GM21515 (cell line): ENCODE results near the gene LRCOL1.
"Not testable (repeated sequence)": the region's sequence is repeated elsewhere in the genome, so short reads cannot be mapped to it uniquely, and the experiment has no call there.

Experiments used
- ATAC-seq: cut with Tn5 transposase; IDR thresholded peaks from one replicate; pipeline ENCODE4 v1.9.1; 2021; ENCODE audit not compliant: unreplicated experiment

Gene LRCOL1

DNA sequence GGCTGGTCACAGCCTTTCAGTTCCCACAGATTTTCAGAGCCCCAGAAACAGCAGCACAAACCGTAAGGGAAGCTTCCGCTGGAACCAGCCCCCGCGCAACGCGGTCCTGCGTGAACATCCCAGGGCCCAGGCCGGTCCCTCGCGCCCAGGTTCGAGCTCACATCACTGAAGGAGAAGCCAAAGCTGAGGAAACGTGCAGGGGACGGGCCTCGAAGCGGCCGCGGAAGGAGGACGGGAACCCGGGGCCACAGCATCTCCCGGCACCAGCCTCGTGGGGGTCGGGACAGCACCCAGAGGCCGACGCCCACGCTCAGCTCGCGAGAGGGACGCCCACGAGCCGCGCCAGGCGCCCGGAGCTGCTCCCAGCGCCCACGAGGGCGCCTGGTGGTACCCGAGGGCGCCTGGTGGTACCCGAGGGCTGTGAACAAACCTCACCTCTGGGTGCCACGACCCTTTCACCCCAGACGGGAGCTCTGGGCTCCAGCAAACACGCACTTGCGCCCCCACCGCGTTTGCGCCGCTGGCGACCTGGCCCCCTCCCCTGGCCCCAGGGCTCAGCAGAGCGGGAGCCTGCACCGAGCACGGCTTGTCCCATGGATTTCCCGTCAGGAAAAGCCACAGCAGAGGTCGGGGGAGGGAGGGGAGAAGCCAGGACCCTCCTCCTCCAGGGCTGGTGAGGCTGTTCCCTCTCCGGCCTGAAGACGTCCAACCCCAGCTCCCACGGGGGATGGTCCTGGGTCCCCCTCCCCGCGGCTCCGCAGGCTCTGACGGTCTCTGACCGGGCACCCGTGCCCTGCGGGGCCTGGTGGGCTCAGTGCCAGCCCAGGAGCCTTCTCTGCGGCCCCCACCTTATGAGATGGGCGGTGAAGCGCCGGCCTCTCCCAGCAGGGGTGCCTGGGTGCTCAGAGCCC is 6.9 kb downstream of the LRCOL1 start:
- no peak for ATAC-seq

DNA sequence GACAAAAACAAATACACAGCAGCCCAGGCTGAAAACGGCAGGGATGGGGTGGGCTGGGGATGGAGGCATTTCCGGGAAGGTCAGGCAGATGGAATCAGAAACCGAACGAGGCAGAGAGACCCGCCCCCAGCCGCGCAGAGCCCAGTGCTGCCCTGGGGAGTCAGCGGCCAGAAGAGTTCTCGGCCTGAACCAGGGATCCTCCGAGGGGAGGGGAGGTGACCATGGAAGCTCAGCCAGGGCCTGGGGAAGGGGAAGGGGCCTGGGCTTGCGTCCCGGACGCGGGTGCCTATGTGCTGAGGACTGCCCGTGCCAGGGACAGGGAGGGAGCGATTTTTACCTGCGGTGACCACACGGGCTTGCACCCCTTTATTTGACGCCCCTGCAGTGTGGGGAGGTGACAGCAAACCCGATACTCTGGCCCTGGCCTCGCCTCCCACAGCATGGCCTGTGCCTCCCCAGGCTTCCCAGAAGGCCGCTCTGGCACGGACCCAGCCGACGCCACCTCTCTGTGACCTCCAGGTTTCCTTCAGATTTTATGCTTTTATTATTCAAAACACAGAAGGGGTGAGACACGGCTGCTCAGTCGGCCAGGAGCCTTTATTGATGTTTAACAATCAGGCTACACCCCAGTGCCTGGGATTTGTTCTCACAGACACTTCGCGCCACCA is 7.7 kb downstream of the LRCOL1 start:
- ATAC-seq, result no peak

DNA sequence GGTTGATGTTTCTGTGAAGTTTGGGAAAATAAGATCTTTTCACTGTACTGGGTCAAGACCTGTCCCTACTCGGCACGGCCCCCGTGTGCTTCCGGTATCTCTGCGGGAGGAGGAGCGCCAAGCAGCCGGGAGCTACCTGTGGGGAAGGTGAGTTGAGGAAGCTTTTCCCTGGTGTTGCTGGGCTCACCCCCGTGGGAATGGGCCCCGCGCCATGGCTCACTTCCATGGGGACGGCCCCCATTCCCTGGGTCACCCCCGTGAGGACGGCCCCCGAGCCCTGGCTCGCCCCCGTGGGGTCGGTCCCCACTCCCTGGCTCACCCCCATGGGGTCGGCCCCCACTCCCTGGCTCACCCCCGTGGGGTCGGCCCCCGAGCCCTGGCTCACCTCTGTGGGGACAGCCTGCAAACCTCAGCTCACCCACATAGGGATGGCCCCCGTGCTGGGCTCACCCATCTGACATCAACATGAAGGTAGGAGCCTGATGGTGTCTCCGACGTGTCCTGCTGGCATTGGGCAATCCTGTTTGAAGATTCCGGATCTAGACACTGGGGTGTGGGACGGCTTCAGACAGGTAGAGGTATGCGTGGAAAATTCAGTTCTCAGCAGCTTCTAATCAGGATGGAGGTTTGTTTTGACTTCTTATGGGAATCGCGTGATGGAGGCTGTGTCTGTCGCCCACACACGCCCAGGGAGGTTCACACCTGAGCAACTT is 9.1 kb downstream of the LRCOL1 start:
- ATAC-seq, result no peak

DNA sequence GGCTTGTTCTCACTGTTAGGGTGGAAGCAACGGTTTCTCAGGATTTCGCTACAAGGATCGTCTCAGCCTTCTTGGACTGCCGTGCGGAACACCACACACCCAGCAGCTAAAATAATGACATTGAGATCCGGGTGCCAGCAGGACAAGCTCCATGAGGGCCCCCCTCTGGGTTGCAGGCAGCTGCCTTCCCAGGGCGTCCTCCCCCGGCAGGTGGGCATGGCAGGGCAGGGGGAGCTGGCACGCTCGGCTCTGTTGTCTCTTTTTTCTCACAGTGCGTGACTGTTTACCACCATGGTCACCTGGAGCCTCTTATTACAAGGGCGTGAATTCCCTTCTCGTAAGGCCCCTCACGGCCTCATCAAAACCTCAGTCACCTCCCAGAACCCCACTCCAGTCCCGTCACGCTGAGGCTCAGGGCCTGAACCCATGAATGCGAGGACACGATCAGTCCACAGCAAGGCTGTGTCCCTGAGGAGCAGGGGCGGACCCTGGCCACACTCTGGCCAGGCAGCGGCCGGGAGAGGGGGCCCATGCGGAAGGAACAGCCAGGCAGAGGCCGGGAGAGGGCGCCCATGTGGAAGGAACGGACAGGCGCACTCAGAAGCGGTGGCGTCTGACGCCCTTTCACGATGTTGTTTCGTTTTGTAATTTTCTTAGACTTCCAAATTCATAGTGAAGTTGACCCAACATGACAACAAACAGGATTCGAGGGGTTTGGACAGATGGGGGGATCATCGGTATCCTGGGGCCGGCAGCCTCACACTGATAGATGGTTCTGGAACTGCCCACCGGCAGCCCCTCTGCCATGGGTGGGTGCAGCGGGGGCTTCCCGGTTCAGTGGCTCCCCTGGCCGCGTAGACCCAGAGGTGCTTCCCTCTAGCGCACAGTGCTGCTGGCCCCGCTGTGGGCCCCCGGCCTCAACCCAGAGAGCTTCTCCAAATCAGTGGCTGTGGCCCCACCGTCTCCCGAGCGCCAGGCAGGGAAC is 10.0 kb downstream of the LRCOL1 start:
- no peak for ATAC-seq

DNA sequence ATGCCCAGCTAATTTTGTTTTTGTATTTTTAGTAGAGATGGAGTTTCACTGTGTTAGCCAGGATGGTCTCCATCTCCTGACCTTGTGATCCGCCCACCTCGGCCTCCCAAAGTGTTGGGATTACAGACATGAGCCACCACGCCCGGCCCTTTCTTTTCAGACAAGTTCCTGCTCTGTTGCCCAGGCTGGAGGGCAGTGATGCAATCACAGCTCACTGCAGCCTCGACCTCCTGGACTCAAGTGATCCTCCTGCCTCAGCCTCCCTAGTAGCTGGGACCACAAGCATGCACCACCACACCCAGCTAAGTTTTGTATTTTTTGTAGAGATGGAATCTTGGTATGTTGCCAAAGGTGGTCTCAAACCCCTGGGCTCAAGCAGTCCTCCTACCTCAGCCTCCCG is 10.9 kb downstream of the LRCOL1 start:
- not testable (repeated sequence) for ATAC-seq

DNA sequence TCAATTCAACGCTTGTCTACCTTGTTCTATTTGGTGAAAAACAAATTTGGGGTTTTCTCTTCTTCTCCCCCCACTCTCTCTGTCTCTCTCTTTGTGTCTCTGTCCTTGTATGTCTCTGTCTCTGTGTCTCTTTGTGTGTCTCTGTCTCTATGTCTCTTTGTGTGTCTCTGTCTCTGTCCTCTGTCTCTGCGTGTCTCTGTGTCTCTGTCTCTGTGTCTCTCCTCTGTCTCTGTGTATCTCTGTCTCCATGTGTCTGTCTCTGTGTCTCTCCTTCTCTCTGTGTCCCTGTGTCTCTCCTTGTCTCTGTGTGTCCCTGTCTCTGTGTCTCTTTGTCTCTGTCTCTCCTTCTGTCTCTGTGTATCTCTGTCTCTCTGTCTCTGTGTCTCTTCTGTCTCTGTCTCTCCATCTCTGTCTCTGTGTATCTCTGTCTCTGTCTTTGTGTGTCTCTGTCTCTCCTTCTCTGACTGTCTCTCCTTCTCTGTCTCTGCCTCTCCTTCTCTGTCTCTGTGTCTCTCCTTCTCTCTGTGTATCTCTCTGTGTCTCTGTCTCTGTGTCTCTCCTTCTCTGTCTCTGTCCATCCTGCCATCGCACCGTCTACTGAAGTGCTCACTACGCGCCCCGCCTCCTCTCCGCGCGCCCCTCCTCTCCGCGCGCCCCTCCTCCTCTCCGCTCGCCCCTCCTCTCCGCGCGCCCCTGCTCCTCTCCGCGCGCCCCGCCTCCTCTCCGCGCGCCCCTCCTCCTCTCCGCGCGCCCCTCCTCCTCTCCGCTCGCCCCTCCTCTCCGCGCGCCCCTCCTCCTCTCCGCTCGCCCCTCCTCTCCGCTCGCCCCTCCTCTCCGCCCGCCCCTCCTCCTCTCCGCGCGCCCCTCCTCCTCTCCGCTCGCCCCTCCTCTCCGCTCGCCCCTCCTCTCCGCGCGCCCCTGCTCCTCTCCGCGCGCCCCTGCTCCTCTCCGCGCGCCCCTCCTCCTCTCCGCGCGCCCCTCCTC is 12.8 kb downstream of the LRCOL1 start:
- no peak for ATAC-seq

DNA sequence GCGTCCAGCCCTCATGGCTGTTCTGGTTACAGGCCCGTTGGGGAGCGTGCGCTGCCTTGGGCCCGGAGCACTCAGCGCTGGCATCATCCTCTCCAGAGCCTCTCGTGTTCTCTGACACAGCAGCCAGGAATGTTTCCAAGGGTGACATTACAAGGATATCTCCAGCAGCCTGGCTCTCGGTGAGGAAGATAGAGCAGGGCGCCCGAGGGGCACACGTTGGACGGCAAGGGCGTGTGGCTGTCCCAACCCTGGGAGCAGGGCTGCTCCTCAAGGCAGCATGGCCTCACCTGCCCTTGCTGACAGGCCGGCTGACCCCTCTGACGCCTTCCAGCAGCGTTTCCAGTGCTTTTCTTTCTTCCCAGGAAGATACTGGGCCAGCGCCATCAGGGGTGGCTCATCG is 14.4 kb downstream of the LRCOL1 start:
- ATAC-seq, result no peak

GRCh38 chr12:132595183-132595582 is 15.2 kb downstream of the LRCOL1 start:
- ATAC-seq, result no peak

- peak; percentile 81 for ATAC-seq
These were observed 16.4 kb downstream of the LRCOL1 start for GRCh38 chr12:132593938-132594358.

DNA sequence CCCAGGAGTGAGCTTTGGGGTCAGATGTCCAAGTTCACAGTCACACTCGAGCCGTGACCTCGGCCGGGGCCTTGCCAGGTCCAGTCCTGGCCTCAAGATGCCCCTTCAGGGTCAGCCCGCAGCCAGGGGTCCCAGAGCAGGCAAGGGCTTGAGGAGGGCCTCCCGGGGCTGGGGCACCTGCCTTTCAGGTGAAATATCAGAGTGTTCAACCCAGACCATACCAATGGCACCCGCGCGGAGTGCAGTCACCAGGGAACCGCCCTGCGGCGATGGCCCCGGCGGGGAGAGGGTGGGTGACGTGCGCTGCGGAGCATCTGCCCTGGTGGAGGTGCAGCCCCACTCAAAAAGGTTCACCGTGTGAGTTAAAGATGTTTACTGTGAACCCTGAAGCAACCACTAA is 16.9 kb downstream of the LRCOL1 start:
- ATAC-seq, result no peak

GRCh38 chr12:132593071-132593470 is 17.3 kb downstream of the LRCOL1 start:
- ATAC-seq, result no peak

GRCh38 chr12:132592282-132592970 is 18.0 kb downstream of the LRCOL1 start:
- no peak for ATAC-seq

DNA sequence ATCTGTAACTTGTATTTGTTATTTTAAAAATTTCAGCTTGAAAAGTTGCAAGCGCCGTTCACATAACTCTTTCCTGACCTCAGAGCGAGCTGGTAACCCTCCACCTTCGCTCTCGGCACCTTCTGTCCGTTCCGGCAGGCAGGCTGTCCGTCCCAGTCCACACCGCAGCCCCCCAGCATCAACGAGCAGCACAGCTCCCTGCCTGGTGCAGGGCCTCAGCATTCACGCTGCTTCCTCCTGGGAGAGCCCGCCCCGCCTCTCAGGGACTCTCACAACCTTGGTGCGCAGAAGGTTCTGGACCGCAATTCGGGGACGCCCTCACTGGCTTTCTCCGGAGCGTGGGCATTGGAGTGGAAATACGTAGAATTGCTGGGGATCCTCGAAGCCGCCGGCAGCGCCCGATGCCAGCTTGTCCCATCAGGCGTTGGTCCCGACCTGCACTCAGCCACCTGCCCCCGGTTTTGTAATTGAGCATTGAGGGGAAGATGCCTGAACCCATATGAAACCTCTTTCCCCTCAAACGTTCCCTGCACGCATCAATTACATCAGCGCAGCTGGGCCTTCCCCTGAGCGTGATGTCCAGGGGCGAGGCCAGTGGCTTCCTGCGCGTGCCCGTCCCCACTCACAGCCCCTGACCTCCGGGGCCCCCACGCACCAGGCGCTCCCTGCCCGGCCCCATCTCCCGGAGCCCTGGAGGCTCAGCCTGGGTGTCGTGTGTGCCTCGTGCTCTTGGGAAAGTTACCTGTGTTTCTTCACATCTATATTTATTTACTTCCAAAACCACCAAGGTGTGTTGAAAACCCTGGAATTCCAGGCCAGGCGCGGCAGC is 19.1 kb downstream of the LRCOL1 start:
- no peak for ATAC-seq

DNA sequence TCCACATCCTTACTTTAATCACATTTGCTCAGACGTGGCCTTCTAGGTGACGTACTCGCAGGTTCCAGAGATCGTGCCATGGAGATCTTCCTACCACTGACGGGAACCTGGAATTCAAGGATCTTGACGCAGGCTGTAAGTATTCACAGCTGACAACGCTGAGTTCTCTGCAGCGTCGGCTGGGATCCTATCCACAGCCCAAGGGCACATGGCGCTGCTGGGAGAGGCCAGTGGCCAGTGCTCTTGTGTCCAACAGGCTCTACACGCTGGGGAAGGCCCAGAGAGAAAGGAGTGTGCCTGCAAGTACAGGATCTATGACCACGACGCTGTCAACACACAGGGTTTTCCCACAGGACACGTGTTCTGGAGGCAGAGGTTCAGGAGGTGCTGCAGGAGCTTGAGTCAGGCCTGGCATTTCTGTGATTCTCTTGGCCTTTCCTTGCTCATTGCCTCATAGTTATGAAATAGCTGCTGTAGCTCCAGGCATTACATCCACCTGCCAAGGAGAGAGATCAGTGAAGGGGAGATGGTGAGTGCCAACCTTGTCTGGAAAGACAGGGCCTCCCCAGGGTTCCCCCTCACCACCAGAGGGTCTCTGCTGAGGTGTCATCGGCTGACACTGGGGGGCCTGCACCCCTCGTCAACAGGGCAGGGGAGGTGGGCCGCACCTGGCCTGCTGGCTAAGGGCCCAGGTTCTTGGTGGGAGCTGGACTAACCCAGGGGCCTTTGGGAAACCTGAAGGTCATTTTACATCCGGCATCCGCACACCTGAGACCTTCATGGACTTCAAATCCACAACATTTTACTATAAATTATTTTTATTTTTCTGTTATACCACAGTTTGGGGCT is 21.3 kb downstream of the LRCOL1 start:
- ATAC-seq, result no peak

DNA sequence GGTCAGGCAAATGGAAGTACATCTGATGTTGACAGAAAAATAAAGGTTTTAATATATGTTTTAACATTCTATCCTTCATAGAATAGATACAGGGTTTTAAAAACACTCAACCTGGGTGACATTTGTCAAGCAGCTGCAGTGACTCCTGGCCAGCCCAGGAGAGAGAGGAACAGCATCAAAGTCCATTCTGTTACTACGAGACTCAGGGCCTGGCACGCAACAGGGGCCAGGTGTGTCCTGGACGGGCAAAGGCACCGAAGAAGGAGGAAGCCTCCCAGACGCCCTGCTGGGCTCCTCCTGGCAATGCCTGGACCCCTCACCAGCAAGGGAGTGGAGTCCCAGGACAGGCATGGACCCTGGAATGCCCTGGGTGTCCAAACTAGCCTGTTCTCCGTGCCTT is 22.1 kb downstream of the LRCOL1 start:
- no peak for ATAC-seq

DNA sequence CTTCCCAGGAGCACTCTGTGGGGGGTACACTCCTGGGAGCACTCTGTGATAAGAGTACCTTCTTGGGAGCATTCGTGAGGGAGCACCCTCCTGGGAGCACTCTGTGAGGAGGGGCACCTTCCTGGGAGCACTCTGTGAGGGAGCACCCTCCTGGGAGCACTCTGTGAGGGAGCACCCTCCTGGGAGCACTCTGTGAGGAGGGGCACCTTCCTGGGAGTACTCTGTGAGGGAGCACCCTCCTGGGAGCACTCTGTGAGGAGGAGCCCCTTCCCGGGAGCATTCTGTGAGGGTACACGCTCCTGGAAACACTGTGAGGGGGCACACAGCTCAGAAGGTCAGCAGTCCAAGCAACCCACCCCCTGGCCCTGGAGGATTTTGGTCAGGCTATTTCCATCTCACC is 22.6 kb downstream of the LRCOL1 start:
- ATAC-seq, result no peak

DNA sequence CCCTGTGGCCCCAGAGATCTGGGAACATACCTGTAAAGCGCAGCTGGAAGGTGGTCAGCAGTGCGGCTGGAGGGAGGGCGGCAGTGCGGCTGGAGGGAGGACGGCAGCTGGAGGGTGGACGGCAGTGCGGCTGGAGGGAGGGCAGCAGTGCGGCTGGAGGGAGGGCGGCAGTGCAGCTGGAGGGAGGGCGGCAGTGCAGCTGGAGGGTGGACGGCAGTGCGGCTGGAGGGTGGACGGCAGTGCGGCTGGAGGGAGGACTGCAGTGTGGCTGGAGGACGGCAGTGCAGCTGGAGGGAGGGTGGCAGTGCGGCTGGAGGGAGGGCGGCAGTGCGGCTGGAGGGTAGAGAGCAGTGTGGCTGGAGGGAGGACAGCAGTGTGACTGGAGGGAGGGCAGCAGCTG is 23.5 kb downstream of the LRCOL1 start:
- ATAC-seq, result no peak
